ENCODE data around the gene BAG3.

DNA sequence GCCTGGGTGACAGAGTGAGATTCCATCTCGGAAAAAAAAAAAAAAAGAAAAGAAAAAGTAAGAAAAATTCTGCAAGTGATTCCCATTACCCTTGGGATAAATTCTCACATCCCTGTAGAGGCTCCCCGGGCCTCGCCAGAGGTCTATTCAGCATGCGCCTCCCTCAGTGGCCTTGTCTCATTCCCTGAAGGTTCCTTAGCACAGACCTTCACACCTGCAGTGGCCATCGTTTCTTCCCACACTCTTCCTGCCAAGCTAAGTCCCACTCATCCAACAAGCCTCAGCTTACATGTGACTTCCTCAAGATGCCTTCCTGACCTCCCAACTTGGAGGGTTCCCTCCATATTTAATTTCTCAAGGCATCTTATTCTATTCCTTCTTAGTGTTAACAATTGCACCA is 20.9 kb upstream of the BAG3 start:
- TF ChIP-seq, protein P1, sequence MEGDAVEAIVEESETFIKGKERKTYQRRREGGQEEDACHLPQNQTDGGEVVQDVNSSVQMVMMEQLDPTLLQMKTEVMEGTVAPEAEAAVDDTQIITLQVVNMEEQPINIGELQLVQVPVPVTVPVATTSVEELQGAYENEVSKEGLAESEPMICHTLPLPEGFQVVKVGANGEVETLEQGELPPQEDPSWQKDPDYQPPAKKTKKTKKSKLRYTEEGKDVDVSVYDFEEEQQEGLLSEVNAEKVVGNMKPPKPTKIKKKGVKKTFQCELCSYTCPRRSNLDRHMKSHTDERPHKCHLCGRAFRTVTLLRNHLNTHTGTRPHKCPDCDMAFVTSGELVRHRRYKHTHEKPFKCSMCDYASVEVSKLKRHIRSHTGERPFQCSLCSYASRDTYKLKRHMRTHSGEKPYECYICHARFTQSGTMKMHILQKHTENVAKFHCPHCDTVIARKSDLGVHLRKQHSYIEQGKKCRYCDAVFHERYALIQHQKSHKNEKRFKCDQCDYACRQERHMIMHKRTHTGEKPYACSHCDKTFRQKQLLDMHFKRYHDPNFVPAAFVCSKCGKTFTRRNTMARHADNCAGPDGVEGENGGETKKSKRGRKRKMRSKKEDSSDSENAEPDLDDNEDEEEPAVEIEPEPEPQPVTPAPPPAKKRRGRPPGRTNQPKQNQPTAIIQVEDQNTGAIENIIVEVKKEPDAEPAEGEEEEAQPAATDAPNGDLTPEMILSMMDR (IDR thresholded peaks at IDR 0.05; ENCODE audit: low read depth, low read length, poor library complexity, severe bottlenecking): no peak
- TF ChIP-seq EZH2phosphoT487 (IDR thresholded peaks at IDR 0.05; ENCODE audit: borderline replicate concordance, low read length): no peak

All from DOHH2 (cell line).